Measurements from ENCODE around the gene CCL16. TPM values are rescaled to one million over a fixed set of nuclear protein-coding genes. Genes with fewer than 3 reads are reported as not detected.

CCL16 gene
- total RNA-seq, 1 donor from 2014 or later = not detected

GRCh38 chr17:35934760-35935159 is 46.5 kb downstream of the CCL16 start:
- ATAC-seq = no peak

GRCh38 chr17:35932586-35932985 is 48.7 kb downstream of the CCL16 start:
- ATAC-seq = no peak

GRCh38 chr17:35931794-35932425 is 49.4 kb downstream of the CCL16 start:
- no peak for ATAC-seq

- ATAC-seq = peak; percentile 84
Observed at GRCh38 chr17:35930211-35931065, 50.9 kb downstream of the CCL16 start, which contains the start of gene RDM1. Gene RDM1, minus strand, starts transcription at chr17:35930773. Its CDS starts 46 bp downstream, at chr17:35930727.

GRCh38 chr17:35927714-35928113 is 53.6 kb downstream of the CCL16 start:
- ATAC-seq = no peak

Other genes with a start within 250 kb of the CCL16 start
- gene RASL10B, start 249.9 kb downstream of the CCL16 start, total RNA-seq = 0.32 TPM
- not detected for gene GAS2L2, start 228.3 kb downstream of the CCL16 start, total RNA-seq
- not detected for gene C17orf50, start 220.6 kb downstream of the CCL16 start, total RNA-seq
- 14.5 TPM for gene MMP28, start 185.9 kb downstream of the CCL16 start, total RNA-seq
- gene TAF15, start 172.0 kb downstream of the CCL16 start, total RNA-seq = 156 TPM
- gene HEATR9, start 112.6 kb downstream of the CCL16 start, total RNA-seq = not detected
- gene CCL5, start 101.1 kb downstream of the CCL16 start, total RNA-seq = 0.56 TPM
- 1.1 TPM for gene RDM1, start 50.7 kb downstream of the CCL16 start, total RNA-seq
- not detected for gene LYZL6, start 37.8 kb downstream of the CCL16 start, total RNA-seq
- gene CCL14, start 5.2 kb upstream of the CCL16 start, total RNA-seq = 10.4 TPM
- 0.68 TPM for gene CCL15, start 20.1 kb upstream of the CCL16 start, total RNA-seq
- gene CCL23, start 36.5 kb upstream of the CCL16 start, total RNA-seq = 0.92 TPM
- gene CCL18, start 82.8 kb upstream of the CCL16 start, total RNA-seq = 0.44 TPM
- not detected for gene CCL3, start 108.6 kb upstream of the CCL16 start, total RNA-seq
- gene CCL4, start 122.3 kb upstream of the CCL16 start, total RNA-seq = not detected
- gene TBC1D3B, start 195.1 kb upstream of the CCL16 start, total RNA-seq = 7.2 TPM
- gene CCL3L1, start 215.3 kb upstream of the CCL16 start, total RNA-seq = not detected
- not detected for gene CCL4L2, start 229.6 kb upstream of the CCL16 start, total RNA-seq

Measured in esophagus mucosa (tissue), 1 donor.